Measurements from ENCODE around the gene SST.

Gene SST

GRCh38 chr3:187626581-187626980, 43.6 kb downstream of the SST start:
- no peak for DNase-seq

DNA sequence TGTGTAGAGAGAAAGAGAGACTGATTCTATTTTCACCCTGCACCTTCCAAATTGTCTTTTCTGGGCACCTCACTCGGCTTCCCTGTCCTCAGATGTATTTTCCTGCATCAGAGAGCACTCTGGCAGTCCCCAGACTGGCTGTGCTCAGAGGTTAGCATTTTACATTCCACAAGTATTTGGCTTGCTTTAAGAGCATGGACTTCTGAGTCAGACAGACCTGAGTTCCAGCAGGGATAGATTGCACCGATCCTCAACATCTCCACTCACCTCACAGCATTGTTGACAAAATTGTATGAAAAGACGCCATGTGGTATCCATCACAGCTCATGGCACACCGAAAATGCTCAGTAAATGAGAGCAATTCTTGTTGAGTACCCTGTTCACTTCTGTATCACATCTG, 45.6 kb downstream of the SST start:
- DNase-seq = no peak

DNA sequence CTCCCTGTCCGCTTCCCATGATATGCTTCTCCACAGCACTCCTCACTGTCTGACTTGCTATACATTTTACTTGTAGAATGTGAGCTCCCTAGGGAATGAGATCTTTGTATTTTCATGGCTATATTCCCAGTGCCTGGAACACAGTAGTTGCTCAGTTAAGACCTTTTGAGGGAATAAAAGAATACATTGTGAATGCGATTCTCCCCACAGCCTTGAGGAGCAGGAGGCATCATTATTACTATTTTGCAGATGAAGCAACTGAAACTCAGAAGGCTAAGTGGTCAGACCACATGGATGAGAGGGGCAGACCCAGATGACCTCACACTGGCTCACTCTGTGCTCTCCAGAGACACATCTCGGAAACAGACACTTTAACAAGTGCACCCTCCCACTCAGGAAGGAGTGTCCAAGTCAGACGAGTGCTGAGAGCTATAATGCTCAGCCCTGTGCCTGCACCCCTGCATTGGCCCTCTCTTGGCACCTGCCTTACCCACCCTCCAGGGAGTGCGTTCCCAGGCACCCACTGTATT, 46.8 kb downstream of the SST start:
- no peak for DNase-seq

GRCh38 chr3:187621881-187622280, 48.3 kb downstream of the SST start:
- DNase-seq = no peak

DNA sequence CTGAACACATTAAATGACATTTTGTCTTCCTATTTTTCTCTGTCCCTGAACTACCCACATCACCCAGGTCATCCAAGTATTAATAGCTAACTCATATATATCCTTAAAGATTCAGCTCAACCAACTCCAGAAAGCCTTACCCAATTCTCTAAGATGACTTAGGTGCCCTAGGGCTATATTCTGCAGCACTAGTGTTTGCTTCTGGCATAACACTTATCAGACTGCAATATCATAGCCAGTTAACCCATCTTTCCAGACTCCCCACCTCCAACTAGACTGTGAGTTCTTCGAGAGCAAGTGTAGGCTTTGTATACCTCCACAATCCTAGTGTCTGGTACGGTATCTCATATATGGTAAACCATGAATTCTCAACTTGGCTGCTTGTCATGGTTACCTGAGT, 50.7 kb downstream of the SST start:
- DNase-seq = no peak

Measured in MV-4-11 (cell line).